Lung (tissue), 12 donors: ENCODE results near the gene KIF18A. TPM values are rescaled to one million over a fixed set of nuclear protein-coding genes. Genes with fewer than 3 reads are reported as not detected.

Experiments
- ATAC-seq: fragments of 200-7000 bp; cut with Tn5 transposase; one replicate; pipeline ENCODE4 v1.9.1; 2020; ENCODE audit warnings: moderate number of reproducible peaks; ENCODE audit not compliant: insufficient read depth, low FRiP score
- DNase-seq, 3 donors: peaks; one replicate each; pipeline ENCODE4 v3.0.0-alpha.2; 2013 to 2017
- H3K27ac ChIP-seq, 2 donors: one replicate each; pipeline ENCODE4 v1.5.1; 2013; ENCODE audit warnings: mild to moderate bottlenecking in 2 of 2, moderate library complexity in 2 of 2, control low read depth in 1 of 2, inconsistent platforms in 1 of 2, low read depth in 1 of 2, low read length in 1 of 2
- H3K27me3 ChIP-seq, 3 donors: one replicate each; pipeline ENCODE4 v1.5.1; 2013; ENCODE audit warnings: low read length in 2 of 3; ENCODE audit not compliant: control insufficient read depth in 3 of 3, insufficient read depth in 3 of 3
- H3K36me3 ChIP-seq, 4 donors: one replicate each; pipeline ENCODE4 v1.5.1; 2013; ENCODE audit warnings: low read length in 4 of 4, mild to moderate bottlenecking in 1 of 4, moderate library complexity in 1 of 4; ENCODE audit not compliant: control insufficient read depth in 4 of 4, insufficient read depth in 4 of 4
- H3K4me1 ChIP-seq, 5 donors: one replicate each; pipeline ENCODE4 v1.5.1; 2013; ENCODE audit warnings: low read length in 5 of 5, mild to moderate bottlenecking in 2 of 5, moderate library complexity in 1 of 5; ENCODE audit not compliant: control insufficient read depth in 5 of 5, insufficient read depth in 5 of 5
- H3K4me3 ChIP-seq: one replicate; pipeline ENCODE4 v1.5.1; 2013; ENCODE audit warnings: mild to moderate bottlenecking, control low read depth, moderate library complexity
- H3K9ac ChIP-seq, 2 donors: one replicate each; pipeline ENCODE4 v1.5.1; 2013; ENCODE audit warnings: low read length in 2 of 2, control low read depth in 1 of 2; ENCODE audit not compliant: insufficient read depth in 1 of 2
- H3K9me3 ChIP-seq, 4 donors: one replicate each; pipeline ENCODE4 v1.5.1; 2013; ENCODE audit warnings: low read length in 3 of 4, mild to moderate bottlenecking in 1 of 4, moderate library complexity in 1 of 4; ENCODE audit not compliant: control insufficient read depth in 4 of 4, insufficient read depth in 3 of 4
- WGBS, 2 donors: extraction: QIAGEN DNeasy Blood & Tissue Kit; methylation state at CpG; one replicate each; pipeline ENCODE4 v1.1.7; 2013; 5-methylcytosine and 5-hydroxymethylcytosine counted together
- polyA plus RNA-seq, 2 donors: library from polyadenylated mRNA; stranded (reverse); fragments of 200-250 nt; gene quantifications; one replicate each; pipeline ENCODE4 v1.2.1, GENCODE V29; 2013
- total RNA-seq, 2 donors: library from RNA; depleted of rRNA in 1 of 2; stranded (reverse); fragments of >200 nt in 1 of 2; gene quantifications; one replicate each; pipeline ENCODE4 v1.2.1, GENCODE V29; 2014 to 2021
- TF ChIP-seq, protein P1 (sequence below): IDR thresholded peaks from 2 replicates; pipeline ENCODE4 v1.5.1; 2012; ENCODE audit warnings: mild to moderate bottlenecking; ENCODE audit errors: control extremely low read depth, extremely low read depth
- donor health status: control.
- donor health status: control.
- donor health status: Bipolar disorder and iron deficiency.
- donor health status: healthy.
- donor health status: DM: yes; HTN: yes; CAD: no.

Gene KIF18A
- total and polyA plus RNA-seq, 4 donors, result 0.78 to 7.5 (median 1.3) TPM

DNA sequence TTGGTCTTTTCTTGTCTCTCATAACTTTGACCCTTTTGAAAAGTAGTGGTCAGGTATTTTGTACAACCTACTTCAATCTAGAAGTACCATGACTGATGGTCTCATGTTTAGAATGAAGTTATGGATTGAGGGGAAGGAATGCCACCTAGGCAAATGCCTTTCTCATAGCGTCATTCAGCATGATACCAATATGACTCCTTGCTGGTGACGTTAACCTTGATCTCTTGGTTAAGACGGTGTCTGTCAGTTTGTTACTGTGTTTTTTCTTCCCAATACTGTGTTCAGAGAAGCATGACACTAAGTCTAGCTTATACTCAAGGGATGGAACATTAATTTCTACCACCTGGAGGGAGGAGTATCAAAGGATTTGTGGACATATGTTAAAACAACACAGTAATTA is 130.9 kb downstream of the KIF18A start:
- TF ChIP-seq, protein P1, sequence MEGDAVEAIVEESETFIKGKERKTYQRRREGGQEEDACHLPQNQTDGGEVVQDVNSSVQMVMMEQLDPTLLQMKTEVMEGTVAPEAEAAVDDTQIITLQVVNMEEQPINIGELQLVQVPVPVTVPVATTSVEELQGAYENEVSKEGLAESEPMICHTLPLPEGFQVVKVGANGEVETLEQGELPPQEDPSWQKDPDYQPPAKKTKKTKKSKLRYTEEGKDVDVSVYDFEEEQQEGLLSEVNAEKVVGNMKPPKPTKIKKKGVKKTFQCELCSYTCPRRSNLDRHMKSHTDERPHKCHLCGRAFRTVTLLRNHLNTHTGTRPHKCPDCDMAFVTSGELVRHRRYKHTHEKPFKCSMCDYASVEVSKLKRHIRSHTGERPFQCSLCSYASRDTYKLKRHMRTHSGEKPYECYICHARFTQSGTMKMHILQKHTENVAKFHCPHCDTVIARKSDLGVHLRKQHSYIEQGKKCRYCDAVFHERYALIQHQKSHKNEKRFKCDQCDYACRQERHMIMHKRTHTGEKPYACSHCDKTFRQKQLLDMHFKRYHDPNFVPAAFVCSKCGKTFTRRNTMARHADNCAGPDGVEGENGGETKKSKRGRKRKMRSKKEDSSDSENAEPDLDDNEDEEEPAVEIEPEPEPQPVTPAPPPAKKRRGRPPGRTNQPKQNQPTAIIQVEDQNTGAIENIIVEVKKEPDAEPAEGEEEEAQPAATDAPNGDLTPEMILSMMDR, result no peak
- H3K9ac ChIP-seq, result no peak overlapping the region
- no peaks in the 10 kb centered on the region for H3K27me3 ChIP-seq
- no peak overlapping the region for H3K27ac ChIP-seq
- H3K4me1 ChIP-seq, result no peaks in the 10 kb centered on the region
- H3K4me3 ChIP-seq, result no peak overlapping the region
- DNase-seq, result no peak
- ATAC-seq, result no peak
- peaks cover 0 to 1% (median 0%) of the 10 kb centered on the region in 4 donors for H3K9me3 ChIP-seq
- H3K36me3 ChIP-seq, result no peaks in the 10 kb centered on the region
- 89 to 92% methylated on average over 3 of the region's 3 CpGs for WGBS, 2 donors

DNA sequence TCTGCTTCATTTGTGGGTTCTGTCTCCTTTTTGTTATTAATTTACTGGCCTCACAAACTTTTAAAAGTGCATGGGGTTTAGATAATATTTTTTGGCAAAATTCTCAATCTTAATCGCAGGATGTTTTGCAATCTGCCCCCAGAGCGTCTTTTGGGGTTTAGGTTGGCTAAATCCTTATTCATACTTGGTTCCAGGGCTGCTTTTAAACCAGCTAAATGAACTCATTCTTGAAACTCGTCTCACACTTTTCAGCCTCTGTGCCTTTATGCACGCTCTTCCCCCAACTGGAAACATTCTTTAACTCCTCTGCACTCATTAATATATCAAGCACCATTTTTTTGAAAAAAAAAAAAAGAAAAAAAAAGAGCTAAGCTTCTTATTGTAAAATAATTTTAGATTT is 131.7 kb downstream of the KIF18A start:
- no peak for ATAC-seq

DNA sequence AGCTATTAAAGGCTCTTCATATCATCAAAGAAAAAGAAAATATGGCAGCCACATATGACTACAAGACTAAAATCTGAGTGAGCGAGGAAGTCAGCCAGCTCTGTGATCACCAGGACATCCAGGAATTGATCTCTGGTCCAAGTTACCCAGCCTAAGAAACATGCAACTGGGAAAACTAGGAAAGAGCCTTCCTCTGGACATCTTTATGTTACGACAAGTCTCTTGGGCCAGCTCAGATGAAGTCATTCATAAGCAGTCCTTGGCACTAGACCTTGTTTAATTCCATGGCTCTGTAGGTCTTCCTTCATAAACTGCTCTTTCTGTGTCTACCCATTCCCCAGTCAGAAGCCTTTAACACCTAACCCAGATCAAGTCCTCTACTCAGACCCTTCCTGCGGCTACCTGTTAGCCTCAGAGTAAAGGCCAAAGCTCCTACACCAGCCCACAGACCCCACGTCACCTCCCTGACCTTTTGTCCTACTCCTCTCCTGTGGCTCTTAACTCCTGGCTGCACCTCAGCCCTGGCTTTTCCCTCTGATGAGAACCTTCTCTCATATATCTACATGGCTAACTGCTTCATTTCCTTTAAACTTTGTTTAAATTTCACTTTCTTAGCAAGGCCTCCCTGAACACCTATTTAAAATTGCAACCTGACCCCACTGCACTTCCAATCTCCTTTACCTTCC is 134.0 kb downstream of the KIF18A start:
- H3K4me3 ChIP-seq, result no peak overlapping the region
- H3K27me3 ChIP-seq, result no peaks in the 10 kb centered on the region
- TF ChIP-seq, protein P1, result no peak
- H3K9me3 ChIP-seq, result no peaks in the 10 kb centered on the region
- H3K4me1 ChIP-seq, result no peaks in the 10 kb centered on the region
- DNase-seq, result no peak
- no peak for ATAC-seq
- no peaks in the 10 kb centered on the region for H3K36me3 ChIP-seq
- WGBS, 2 donors, result 85 to 86% methylated on average over 4 of the region's 4 CpGs
- H3K9ac ChIP-seq, result no peak overlapping the region
- H3K27ac ChIP-seq, result no peak overlapping the region

More for the DNA sequence above, 131.7 kb downstream of the KIF18A start:
- Histone ChIP-seq H3K27ac (no peak overlapping the region), H3K9ac (no peak overlapping the region), H3K27me3 (no peaks in the 10 kb centered on the region), H3K36me3 (no peaks in the 10 kb centered on the region), H3K4me3 (no peak overlapping the region), H3K9me3 (peaks cover 0 to 1% (median 0%) of the 10 kb centered on the region in 4 donors), H3K4me1 (no peaks in the 10 kb centered on the region)
- no peak for DNase-seq
- TF ChIP-seq, protein P1, result no peak
- WGBS, 2 donors, result 70 to 82% methylated on average over 4 of the region's 4 CpGs
